Right hindlimb (tissue), 1 donor: ENCODE results near the gene GPR146.

Experiments used
- DNase-seq: peaks from one replicate; pipeline ENCODE4 v3.0.0-alpha.2; 2018

Gene GPR146

GRCh38 chr7:1079546-1079945, 35.2 kb downstream of the GPR146 start:
- no peak for DNase-seq

- no peak for DNase-seq
These were observed 36.0 kb downstream of the GPR146 start for GRCh38 chr7:1080252-1080920.

- no peak for DNase-seq
These were observed 36.5 kb downstream of the GPR146 start for GRCh38 chr7:1080921-1081255.

- no peak for DNase-seq
These were observed 37.0 kb downstream of the GPR146 start for GRCh38 chr7:1081336-1081735.

- no peak for DNase-seq
These were observed 37.6 kb downstream of the GPR146 start for GRCh38 chr7:1081931-1082401.

GRCh38 chr7:1083729-1084657, 39.6 kb downstream of the GPR146 start:
- no peak for DNase-seq

- DNase-seq = no peak
These were observed 40.9 kb downstream of the GPR146 start for GRCh38 chr7:1085266-1085665.

- no peak for DNase-seq
These were observed 41.6 kb downstream of the GPR146 start for GRCh38 chr7:1085910-1086421.

GRCh38 chr7:1086588-1087464, 42.5 kb downstream of the GPR146 start:
- peak; percentile 76 for DNase-seq

GRCh38 chr7:1087465-1087814, 43.1 kb downstream of the GPR146 start:
- DNase-seq = no peak

GRCh38 chr7:1087952-1088920, 43.9 kb downstream of the GPR146 start, which contains the start of gene GPER1:
GPER1 (plus strand) TSS chr7:1088113; CDS start chr7:1091729, 3,616 bp downstream.
- peak; percentile 85 for DNase-seq

GRCh38 chr7:1090236-1090635, 45.9 kb downstream of the GPR146 start:
- DNase-seq = no peak

- DNase-seq = no peak
These were observed 46.6 kb downstream of the GPR146 start for GRCh38 chr7:1090686-1091643.

- no peak for DNase-seq
These were observed 47.3 kb downstream of the GPR146 start for GRCh38 chr7:1091644-1092027.

GRCh38 chr7:1092161-1092632, 47.9 kb downstream of the GPR146 start:
- no peak for DNase-seq

GRCh38 chr7:1092806-1093501, 48.6 kb downstream of the GPR146 start:
- DNase-seq = no peak

- no peak for DNase-seq
These were observed 49.1 kb downstream of the GPR146 start for GRCh38 chr7:1093502-1093843.

GRCh38 chr7:1093916-1094508, 49.7 kb downstream of the GPR146 start:
- DNase-seq = no peak

GRCh38 chr7:1094870-1095269, 50.5 kb downstream of the GPR146 start:
- DNase-seq = no peak
